Smooth muscle cell (in vitro differentiated cells): Measurements from ENCODE around the gene LIN28A. TPM values are rescaled to one million over a fixed set of nuclear protein-coding genes. Genes with fewer than 3 reads are reported as not detected.

Experiments
- DNase-seq: peaks from one replicate; lab custom pipeline; 2025; ENCODE audit not compliant: unreplicated experiment; lab: John Stamatoyannopoulos, UW
- H2AFZ ChIP-seq: fragments of 200-600 bp; sonication (generic); 2 replicates; pipeline ENCODE4 v1.6.0; 2016; ENCODE audit warnings: antibody characterized with exemption, low read depth, mild to moderate bottlenecking
- H3F3A ChIP-seq: fragments of 200-600 bp; sonication (generic); 2 replicates; pipeline ENCODE4 v1.6.0; 2017; ENCODE audit warnings: antibody characterized with exemption, low read depth
- H3K27ac ChIP-seq: fragments of 200-600 bp; sonication (generic); 2 replicates; pipeline ENCODE4 v1.5.1; 2016; ENCODE audit warnings: low read depth, mild to moderate bottlenecking
- H3K27me3 ChIP-seq: fragments of 200-600 bp; sonication (generic); 2 replicates; pipeline ENCODE4 v1.6.1; 2016; ENCODE audit warnings: low read depth, mild to moderate bottlenecking
- H3K36me3 ChIP-seq: fragments of 200-600 bp; sonication (generic); 2 replicates; pipeline ENCODE4 v1.5.1; 2016; ENCODE audit warnings: low read depth
- H3K4me1 ChIP-seq: fragments of 200-600 bp; sonication (generic); 2 replicates; pipeline ENCODE4 v1.5.1; 2016; ENCODE audit warnings: low read depth
- H3K4me2 ChIP-seq: fragments of 200-600 bp; sonication (generic); 2 replicates; pipeline ENCODE4 v1.6.0; 2016; ENCODE audit warnings: mild to moderate bottlenecking
- H3K4me3 ChIP-seq: fragments of 200-600 bp; sonication (generic); 2 replicates; pipeline ENCODE4 v1.5.1; 2016; ENCODE audit warnings: mild to moderate bottlenecking
- H3K79me2 ChIP-seq: fragments of 200-600 bp; sonication (generic); 2 replicates; pipeline ENCODE4 v1.6.0; 2016; ENCODE audit warnings: low read depth, mild to moderate bottlenecking
- H3K9ac ChIP-seq: fragments of 200-600 bp; sonication (generic); 2 replicates; pipeline ENCODE4 v1.6.0; 2016; ENCODE audit warnings: low read depth
- H3K9me3 ChIP-seq: fragments of 200-600 bp; sonication (generic); replicated peaks from 2 replicates; pipeline ENCODE4 v1.5.1; 2016; ENCODE audit warnings: low read depth
- H4K20me1 ChIP-seq: fragments of 200-600 bp; sonication (generic); 2 replicates; pipeline ENCODE4 v1.6.0; 2016; ENCODE audit warnings: low read depth
- WGBS: methylation state at CpG from one replicate; pipeline ENCODE4 v1.1.7; 2016; ENCODE audit warnings: low lambda C conversion rate; 5-methylcytosine and 5-hydroxymethylcytosine counted together
- polyA plus RNA-seq: library from polyadenylated mRNA; unstranded; fragments of >200 nt; fragmentation: Nextera tagmentation; extraction: Ambion mirVana; gene quantifications from 2 replicates; pipeline ENCODE4 v1.2.1, GENCODE V29; 2016
- total RNA-seq: library from RNA; depleted of rRNA; stranded (reverse); fragments of >200 nt; gene quantifications from 2 replicates; pipeline ENCODE4 v1.2.3, GENCODE V29; 2014
- TF ChIP-seq, protein P1 (sequence below): fragments of 200-600 bp; sonication (generic); IDR thresholded peaks from 2 replicates; pipeline ENCODE4 v1.5.1; 2017; ENCODE audit warnings: borderline replicate concordance, mild to moderate bottlenecking, antibody characterized with exemption; ENCODE audit not compliant: insufficient read depth, poor library complexity, severe bottlenecking

LIN28A gene
- total and polyA plus RNA-seq, 2 experiments from 2014 or later, result 0.08 TPM; not detected in 1

DNA sequence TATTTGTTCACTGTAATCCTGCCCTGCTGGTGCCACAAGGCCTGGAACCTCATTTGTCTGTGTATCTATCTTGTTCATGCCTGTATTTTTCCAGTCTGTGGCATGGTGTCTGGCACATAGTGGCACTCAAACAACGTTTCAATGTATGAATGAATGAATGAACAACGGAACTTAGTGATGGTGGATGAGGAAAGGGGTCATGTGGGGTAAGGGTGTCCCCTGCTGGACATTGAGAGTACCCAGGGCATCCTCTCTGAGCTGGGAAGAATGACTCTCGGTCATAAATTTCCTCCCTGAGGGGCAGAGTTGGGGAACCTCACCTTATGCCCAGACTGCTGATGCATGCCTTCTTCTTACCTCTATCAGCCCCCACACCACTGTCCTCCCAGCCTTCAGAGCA is 19.2 kb upstream of the LIN28A start:
- 20% methylated on average over 3 of the region's 3 CpGs for WGBS
- H3K27me3 ChIP-seq, result no peaks in the 10 kb centered on the region
- no peaks in the 10 kb centered on the region for H3K79me2 ChIP-seq
- H3K9ac ChIP-seq, result no peak overlapping the region
- TF ChIP-seq, protein P1, sequence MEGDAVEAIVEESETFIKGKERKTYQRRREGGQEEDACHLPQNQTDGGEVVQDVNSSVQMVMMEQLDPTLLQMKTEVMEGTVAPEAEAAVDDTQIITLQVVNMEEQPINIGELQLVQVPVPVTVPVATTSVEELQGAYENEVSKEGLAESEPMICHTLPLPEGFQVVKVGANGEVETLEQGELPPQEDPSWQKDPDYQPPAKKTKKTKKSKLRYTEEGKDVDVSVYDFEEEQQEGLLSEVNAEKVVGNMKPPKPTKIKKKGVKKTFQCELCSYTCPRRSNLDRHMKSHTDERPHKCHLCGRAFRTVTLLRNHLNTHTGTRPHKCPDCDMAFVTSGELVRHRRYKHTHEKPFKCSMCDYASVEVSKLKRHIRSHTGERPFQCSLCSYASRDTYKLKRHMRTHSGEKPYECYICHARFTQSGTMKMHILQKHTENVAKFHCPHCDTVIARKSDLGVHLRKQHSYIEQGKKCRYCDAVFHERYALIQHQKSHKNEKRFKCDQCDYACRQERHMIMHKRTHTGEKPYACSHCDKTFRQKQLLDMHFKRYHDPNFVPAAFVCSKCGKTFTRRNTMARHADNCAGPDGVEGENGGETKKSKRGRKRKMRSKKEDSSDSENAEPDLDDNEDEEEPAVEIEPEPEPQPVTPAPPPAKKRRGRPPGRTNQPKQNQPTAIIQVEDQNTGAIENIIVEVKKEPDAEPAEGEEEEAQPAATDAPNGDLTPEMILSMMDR, result peak; percentile 60
- no peak for DNase-seq
- H3K4me3 ChIP-seq, result no peak overlapping the region
- no peak overlapping the region for H2AFZ ChIP-seq
- no peaks in the 10 kb centered on the region for H3K9me3 ChIP-seq
- H3K4me1 ChIP-seq, result peaks cover 5% of the 10 kb centered on the region
- no peaks in the 10 kb centered on the region for H3F3A ChIP-seq
- H4K20me1 ChIP-seq, result no peaks in the 10 kb centered on the region
- no peak overlapping the region for H3K4me2 ChIP-seq
- H3K36me3 ChIP-seq, result no peaks in the 10 kb centered on the region
- H3K27ac ChIP-seq, result no peak overlapping the region

DNA sequence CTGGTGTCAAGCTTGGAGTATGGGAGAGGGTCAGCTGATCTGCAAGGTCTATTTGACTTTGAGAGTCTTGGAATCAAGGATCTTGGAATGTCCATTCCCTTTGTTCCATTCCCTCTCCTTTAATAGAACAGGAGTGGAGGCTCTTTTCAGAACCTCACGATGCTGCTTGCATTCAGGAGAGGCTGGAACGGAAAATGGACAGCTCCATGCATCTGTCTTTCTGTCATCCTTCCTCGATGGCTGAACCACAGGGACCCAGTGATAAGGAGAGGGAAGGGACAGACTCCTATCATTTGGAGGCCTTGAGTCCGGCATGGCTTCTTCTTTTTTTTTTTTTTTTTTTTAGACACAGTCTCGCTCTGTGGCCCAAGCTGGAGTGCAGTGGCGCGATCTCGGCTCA is 14.9 kb upstream of the LIN28A start:
- H3K9ac ChIP-seq, result no peak overlapping the region
- no peaks in the 10 kb centered on the region for H3K27me3 ChIP-seq
- H3K4me1 ChIP-seq, result no peaks in the 10 kb centered on the region
- no peaks in the 10 kb centered on the region for H3F3A ChIP-seq
- H3K4me2 ChIP-seq, result no peak overlapping the region
- TF ChIP-seq, protein P1, result no peak
- H3K79me2 ChIP-seq, result no peaks in the 10 kb centered on the region
- no peak overlapping the region for H2AFZ ChIP-seq
- DNase-seq, result no peak
- H3K4me3 ChIP-seq, result no peak overlapping the region
- 89% methylated on average over 8 of the region's 8 CpGs for WGBS
- no peaks in the 10 kb centered on the region for H3K9me3 ChIP-seq
- no peaks in the 10 kb centered on the region for H3K36me3 ChIP-seq
- H3K27ac ChIP-seq, result no peak overlapping the region
- no peaks in the 10 kb centered on the region for H4K20me1 ChIP-seq

DNA sequence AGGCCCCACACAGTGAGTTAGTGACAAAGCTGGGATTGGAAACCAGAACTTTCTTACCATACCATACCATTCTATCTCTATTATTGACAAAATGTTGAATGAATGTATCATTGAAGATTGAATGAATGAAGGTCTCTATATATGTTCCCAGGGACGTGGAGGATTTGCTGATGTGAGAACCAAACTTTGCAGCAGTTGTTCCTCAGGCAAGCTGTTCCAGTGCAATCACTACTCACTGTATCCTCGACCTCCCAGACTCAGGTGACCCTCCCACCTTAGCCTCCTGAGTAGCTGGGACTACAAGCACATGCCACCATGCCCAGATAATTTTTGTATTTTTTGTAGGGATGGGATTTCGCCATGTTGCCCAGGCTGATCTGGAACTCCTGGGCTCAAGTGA is 11.6 kb upstream of the LIN28A start:
- TF ChIP-seq, protein P1, result no peak
- 85% methylated on average over 3 of the region's 3 CpGs for WGBS
- H3F3A ChIP-seq, result no peaks in the 10 kb centered on the region

DNA sequence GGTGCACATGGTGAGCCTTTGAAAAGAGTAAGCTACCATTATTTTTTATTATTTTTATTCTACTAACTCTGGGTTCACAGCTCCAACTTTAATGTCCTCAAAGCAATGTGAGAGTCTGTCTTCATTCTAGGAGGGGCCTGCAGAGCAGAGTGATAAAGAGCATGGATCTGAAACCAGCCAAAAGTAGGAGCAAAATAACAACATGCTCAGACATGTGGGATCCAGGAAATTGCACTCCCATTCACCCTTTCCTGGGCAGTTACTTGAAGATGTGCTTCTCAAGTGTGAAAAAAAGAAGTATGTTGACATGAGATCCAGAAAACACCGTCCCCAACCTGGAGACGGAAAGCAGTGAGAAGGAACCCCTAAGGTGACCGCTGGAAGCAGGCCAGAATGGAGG is 8.7 kb upstream of the LIN28A start:
- no peaks in the 10 kb centered on the region for H3K9me3 ChIP-seq
- H3K27me3 ChIP-seq, result no peaks in the 10 kb centered on the region
- H3K4me1 ChIP-seq, result no peaks in the 10 kb centered on the region
- 92% methylated on average over 3 of the region's 3 CpGs for WGBS
- no peak overlapping the region for H3K4me3 ChIP-seq
- H3K9ac ChIP-seq, result no peak overlapping the region
- no peaks in the 10 kb centered on the region for H3F3A ChIP-seq
- no peak for DNase-seq
- H3K27ac ChIP-seq, result no peak overlapping the region
- H2AFZ ChIP-seq, result no peak overlapping the region
- H4K20me1 ChIP-seq, result no peaks in the 10 kb centered on the region
- no peaks in the 10 kb centered on the region for H3K36me3 ChIP-seq
- TF ChIP-seq, protein P1, result no peak
- no peaks in the 10 kb centered on the region for H3K79me2 ChIP-seq
- no peak overlapping the region for H3K4me2 ChIP-seq

More for the DNA sequence above, 11.6 kb upstream of the LIN28A start:
- no peaks in the 10 kb centered on the region for H3K27me3 ChIP-seq
- no peak overlapping the region for H3K9ac ChIP-seq
- no peaks in the 10 kb centered on the region for H3K36me3 ChIP-seq
- no peak overlapping the region for H3K4me3 ChIP-seq
- no peak for DNase-seq
- H3K27ac ChIP-seq, result no peak overlapping the region
- H2AFZ ChIP-seq, result no peak overlapping the region
- no peak overlapping the region for H3K4me2 ChIP-seq
- no peaks in the 10 kb centered on the region for H3K4me1 ChIP-seq
- H3K9me3 ChIP-seq, result no peaks in the 10 kb centered on the region
- no peaks in the 10 kb centered on the region for H4K20me1 ChIP-seq
- no peaks in the 10 kb centered on the region for H3K79me2 ChIP-seq
